ENCODE measurements around the gene LSAMP.

GRCh38 chr3:116097226-116097625 is 348.1 kb downstream of the LSAMP start:
- TF ChIP-seq CTCF (conservative IDR thresholded peaks at IDR 0.05; ENCODE audit: low read depth, low read length) (no peak), EZH2 (IDR thresholded peaks at IDR 0.05; ENCODE audit: borderline replicate concordance, low read depth, low read length, poor library complexity, severe bottlenecking) (no peak)

All from A673 (cell line).